GM21576 (cell line): ENCODE data around the gene SLC39A10.
A peak's percentile ranks its signal among the peaks of the same experiment; 100 is the strongest.
"Not testable (repeated sequence)": the region's sequence is repeated elsewhere in the genome, so short reads cannot be mapped to it uniquely, and the experiment has no call there.

Experiments used
- ATAC-seq: cut with Tn5 transposase; IDR thresholded peaks from one replicate; pipeline ENCODE4 v1.9.1; 2021; ENCODE audit warnings: mild to moderate bottlenecking, moderate library complexity; ENCODE audit not compliant: unreplicated experiment

The SLC39A10 gene

GRCh38 chr2:195642679-195643068, 14.4 kb upstream of the SLC39A10 start:
- ATAC-seq, result no peak

GRCh38 chr2:195644708-195645107, 12.3 kb upstream of the SLC39A10 start:
- not testable (repeated sequence) for ATAC-seq

GRCh38 chr2:195645413-195645812, 11.6 kb upstream of the SLC39A10 start:
- no peak for ATAC-seq

GRCh38 chr2:195646424-195646823, 10.6 kb upstream of the SLC39A10 start:
- no peak for ATAC-seq

GRCh38 chr2:195647302-195647701, 9.7 kb upstream of the SLC39A10 start:
- peak; percentile 22 for ATAC-seq

- not testable (repeated sequence) for ATAC-seq
Observed at GRCh38 chr2:195648370-195648769, 8.7 kb upstream of the SLC39A10 start.

- no peak for ATAC-seq
Observed at GRCh38 chr2:195648787-195649186, 8.2 kb upstream of the SLC39A10 start.

- peak; percentile 15 for ATAC-seq
Observed at GRCh38 chr2:195649629-195650190, 7.3 kb upstream of the SLC39A10 start.

GRCh38 chr2:195651046-195651445, 6.0 kb upstream of the SLC39A10 start:
- no peak for ATAC-seq

- no peak for ATAC-seq
Observed at GRCh38 chr2:195652911-195653310, 4.1 kb upstream of the SLC39A10 start.

GRCh38 chr2:195656161-195656858, 716 bp upstream of the SLC39A10 start:
- no peak for ATAC-seq

GRCh38 chr2:195657634-195658540, 861 bp downstream of the SLC39A10 start:
- ATAC-seq, result peak; percentile 29

GRCh38 chr2:195658541-195658890, 1.5 kb downstream of the SLC39A10 start:
- no peak for ATAC-seq

GRCh38 chr2:195659114-195659513, 2.1 kb downstream of the SLC39A10 start:
- ATAC-seq, result no peak

GRCh38 chr2:195659982-195660890, 3.2 kb downstream of the SLC39A10 start:
- ATAC-seq, result peak; percentile 12

GRCh38 chr2:195662138-195662537, 5.1 kb downstream of the SLC39A10 start:
- no peak for ATAC-seq

- ATAC-seq, result no peak
Observed at GRCh38 chr2:195663007-195663406, 6.0 kb downstream of the SLC39A10 start.

- ATAC-seq, result no peak
Observed at GRCh38 chr2:195664528-195664927, 7.5 kb downstream of the SLC39A10 start.

- ATAC-seq, result not testable (repeated sequence)
Observed at GRCh38 chr2:195665153-195665552, 8.1 kb downstream of the SLC39A10 start.

GRCh38 chr2:195666113-195666712, 9.2 kb downstream of the SLC39A10 start:
- no peak for ATAC-seq
